HL-60 (cell line): Measurements from ENCODE around the gene FANCC.

ENCODE experiments used
- DNase-seq, 2 experiments: peaks; one replicate each; pipeline ENCODE4 v3.0.0-alpha.2; 2010 to 2020; ENCODE audit warnings: low read depth in 1 of 2, low spot score in 1 of 2
- H3K27ac ChIP-seq: fragments of 250-450 bp; sonication (Bioruptor Pico); replicated peaks from 2 replicates; pipeline ENCODE4 v1.5.1; 2020; ENCODE audit warnings: mild to moderate bottlenecking, moderate library complexity
- H3K27me3 ChIP-seq: fragments of 250-450 bp; sonication (Bioruptor Pico); 2 replicates; pipeline ENCODE4 v1.5.1; 2021; ENCODE audit warnings: mild to moderate bottlenecking, moderate library complexity; ENCODE audit not compliant: insufficient read depth, poor library complexity, severe bottlenecking
- H3K4me3 ChIP-seq: replicated peaks from 2 replicates; pipeline ENCODE4 v1.5.1; 2011; ENCODE audit warnings: mild to moderate bottlenecking, control low read depth, low read length; ENCODE audit not compliant: insufficient read depth
- GABPA ChIP-seq: IDR thresholded peaks from 2 replicates; pipeline ENCODE4 v1.6.1; 2012; ENCODE audit warnings: low read depth
- POLR2AphosphoS5 ChIP-seq: IDR thresholded peaks from 2 replicates; pipeline ENCODE4 v1.6.1; 2012; ENCODE audit warnings: low read depth
- SPI1 ChIP-seq: IDR thresholded peaks from 2 replicates; pipeline ENCODE4 v1.6.1; 2012; ENCODE audit warnings: low read depth, mild to moderate bottlenecking, borderline replicate concordance
- TF ChIP-seq, protein P1 (sequence below): IDR thresholded peaks from one replicate; pipeline ENCODE4 v1.5.1; 2011; ENCODE audit warnings: low read length, control low read depth, inconsistent platforms; ENCODE audit not compliant: insufficient read depth
- TF ChIP-seq, protein P2 (sequence below): IDR thresholded peaks from 2 replicates; pipeline ENCODE4 v1.6.1; 2012; ENCODE audit warnings: low read depth; ENCODE audit not compliant: insufficient replicate concordance

The FANCC gene

DNA sequence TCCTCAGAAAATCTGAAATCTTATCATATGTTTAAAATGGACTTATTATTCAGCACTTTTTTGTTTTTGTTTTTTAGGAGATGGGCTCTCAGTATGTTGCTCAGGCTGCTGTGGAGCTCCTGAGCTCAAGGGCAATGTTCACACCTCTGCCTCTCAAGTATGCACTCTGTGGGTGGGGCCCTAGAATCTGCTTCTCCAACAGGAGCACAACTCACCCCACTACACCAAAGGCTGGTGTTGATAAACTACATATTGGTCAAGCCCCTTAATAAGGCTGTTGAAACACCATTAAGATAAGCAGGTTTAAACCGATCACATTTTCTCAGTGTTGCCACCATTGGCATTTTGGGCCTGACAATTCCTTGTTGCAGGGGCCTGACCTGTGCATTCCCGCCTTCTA lies 131.6 kb downstream of the FANCC start:
- no peaks in the 10 kb centered on the region for H3K27me3 ChIP-seq
- DNase-seq, result no peak
- TF ChIP-seq POLR2AphosphoS5 (no peak), GABPA (no peak), SPI1 (no peak)
- TF ChIP-seq, protein P1, sequence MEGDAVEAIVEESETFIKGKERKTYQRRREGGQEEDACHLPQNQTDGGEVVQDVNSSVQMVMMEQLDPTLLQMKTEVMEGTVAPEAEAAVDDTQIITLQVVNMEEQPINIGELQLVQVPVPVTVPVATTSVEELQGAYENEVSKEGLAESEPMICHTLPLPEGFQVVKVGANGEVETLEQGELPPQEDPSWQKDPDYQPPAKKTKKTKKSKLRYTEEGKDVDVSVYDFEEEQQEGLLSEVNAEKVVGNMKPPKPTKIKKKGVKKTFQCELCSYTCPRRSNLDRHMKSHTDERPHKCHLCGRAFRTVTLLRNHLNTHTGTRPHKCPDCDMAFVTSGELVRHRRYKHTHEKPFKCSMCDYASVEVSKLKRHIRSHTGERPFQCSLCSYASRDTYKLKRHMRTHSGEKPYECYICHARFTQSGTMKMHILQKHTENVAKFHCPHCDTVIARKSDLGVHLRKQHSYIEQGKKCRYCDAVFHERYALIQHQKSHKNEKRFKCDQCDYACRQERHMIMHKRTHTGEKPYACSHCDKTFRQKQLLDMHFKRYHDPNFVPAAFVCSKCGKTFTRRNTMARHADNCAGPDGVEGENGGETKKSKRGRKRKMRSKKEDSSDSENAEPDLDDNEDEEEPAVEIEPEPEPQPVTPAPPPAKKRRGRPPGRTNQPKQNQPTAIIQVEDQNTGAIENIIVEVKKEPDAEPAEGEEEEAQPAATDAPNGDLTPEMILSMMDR, result no peak
- TF ChIP-seq, protein P2, sequence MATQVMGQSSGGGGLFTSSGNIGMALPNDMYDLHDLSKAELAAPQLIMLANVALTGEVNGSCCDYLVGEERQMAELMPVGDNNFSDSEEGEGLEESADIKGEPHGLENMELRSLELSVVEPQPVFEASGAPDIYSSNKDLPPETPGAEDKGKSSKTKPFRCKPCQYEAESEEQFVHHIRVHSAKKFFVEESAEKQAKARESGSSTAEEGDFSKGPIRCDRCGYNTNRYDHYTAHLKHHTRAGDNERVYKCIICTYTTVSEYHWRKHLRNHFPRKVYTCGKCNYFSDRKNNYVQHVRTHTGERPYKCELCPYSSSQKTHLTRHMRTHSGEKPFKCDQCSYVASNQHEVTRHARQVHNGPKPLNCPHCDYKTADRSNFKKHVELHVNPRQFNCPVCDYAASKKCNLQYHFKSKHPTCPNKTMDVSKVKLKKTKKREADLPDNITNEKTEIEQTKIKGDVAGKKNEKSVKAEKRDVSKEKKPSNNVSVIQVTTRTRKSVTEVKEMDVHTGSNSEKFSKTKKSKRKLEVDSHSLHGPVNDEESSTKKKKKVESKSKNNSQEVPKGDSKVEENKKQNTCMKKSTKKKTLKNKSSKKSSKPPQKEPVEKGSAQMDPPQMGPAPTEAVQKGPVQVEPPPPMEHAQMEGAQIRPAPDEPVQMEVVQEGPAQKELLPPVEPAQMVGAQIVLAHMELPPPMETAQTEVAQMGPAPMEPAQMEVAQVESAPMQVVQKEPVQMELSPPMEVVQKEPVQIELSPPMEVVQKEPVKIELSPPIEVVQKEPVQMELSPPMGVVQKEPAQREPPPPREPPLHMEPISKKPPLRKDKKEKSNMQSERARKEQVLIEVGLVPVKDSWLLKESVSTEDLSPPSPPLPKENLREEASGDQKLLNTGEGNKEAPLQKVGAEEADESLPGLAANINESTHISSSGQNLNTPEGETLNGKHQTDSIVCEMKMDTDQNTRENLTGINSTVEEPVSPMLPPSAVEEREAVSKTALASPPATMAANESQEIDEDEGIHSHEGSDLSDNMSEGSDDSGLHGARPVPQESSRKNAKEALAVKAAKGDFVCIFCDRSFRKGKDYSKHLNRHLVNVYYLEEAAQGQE, result no peak
- no peak overlapping the region for H3K4me3 ChIP-seq
- H3K27ac ChIP-seq, result no peak overlapping the region

DNA sequence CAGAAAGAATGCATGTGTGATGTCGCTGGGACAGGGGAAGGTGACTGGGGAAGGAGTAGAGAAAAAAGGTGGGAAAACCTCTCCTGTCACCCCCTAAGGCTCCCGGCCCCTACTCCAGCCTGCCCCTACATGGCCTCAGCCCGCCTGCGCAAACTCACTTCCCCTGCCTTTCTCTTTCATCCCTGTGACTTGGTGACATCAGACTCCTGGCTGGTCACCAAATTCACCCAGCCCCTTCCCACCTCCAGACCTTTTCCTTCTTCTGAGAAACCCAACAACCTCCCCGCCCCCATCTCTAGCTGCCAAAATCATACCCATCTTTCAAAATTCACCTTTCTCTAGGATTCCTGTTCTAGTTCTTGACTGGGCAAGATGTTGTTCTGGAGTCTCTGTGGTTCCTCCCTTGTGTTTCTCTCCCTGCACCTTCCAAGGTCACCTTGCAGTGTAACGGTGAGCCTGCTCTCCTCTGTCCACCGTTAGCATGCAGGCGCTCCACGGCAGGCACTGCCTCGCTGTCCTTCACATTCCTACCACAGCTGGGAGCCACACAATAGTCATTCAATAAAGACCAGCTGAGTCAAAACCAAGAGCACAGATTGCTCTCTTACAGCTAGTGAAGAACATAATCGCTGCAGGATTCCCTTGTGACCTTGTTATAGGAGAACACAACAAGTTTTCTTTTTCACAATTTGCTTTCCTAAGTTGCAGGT lies 134.5 kb downstream of the FANCC start:
- Histone ChIP-seq H3K4me3 (no peak overlapping the region), H3K27me3 (no peaks in the 10 kb centered on the region), H3K27ac (no peak overlapping the region)
- TF ChIP-seq SPI1 (no peak), POLR2AphosphoS5 (no peak), GABPA (no peak)
- TF ChIP-seq, protein P1, result no peak
- TF ChIP-seq, protein P2, result no peak
- DNase-seq, result no peak

- DNase-seq, result no peak
- H3K27me3 ChIP-seq, result no peaks in the 10 kb centered on the region
- no peak overlapping the region for H3K4me3 ChIP-seq
- TF ChIP-seq, protein P2, result no peak
- TF ChIP-seq SPI1 (no peak), POLR2AphosphoS5 (no peak), GABPA (no peak)
- TF ChIP-seq, protein P1, result no peak
- H3K27ac ChIP-seq, result no peak overlapping the region
These were observed 135.7 kb downstream of the FANCC start for GRCh38 chr9:95181835-95182234.
